ENCODE results near the gene MCTP2.

- TF ChIP-seq, protein P1, sequence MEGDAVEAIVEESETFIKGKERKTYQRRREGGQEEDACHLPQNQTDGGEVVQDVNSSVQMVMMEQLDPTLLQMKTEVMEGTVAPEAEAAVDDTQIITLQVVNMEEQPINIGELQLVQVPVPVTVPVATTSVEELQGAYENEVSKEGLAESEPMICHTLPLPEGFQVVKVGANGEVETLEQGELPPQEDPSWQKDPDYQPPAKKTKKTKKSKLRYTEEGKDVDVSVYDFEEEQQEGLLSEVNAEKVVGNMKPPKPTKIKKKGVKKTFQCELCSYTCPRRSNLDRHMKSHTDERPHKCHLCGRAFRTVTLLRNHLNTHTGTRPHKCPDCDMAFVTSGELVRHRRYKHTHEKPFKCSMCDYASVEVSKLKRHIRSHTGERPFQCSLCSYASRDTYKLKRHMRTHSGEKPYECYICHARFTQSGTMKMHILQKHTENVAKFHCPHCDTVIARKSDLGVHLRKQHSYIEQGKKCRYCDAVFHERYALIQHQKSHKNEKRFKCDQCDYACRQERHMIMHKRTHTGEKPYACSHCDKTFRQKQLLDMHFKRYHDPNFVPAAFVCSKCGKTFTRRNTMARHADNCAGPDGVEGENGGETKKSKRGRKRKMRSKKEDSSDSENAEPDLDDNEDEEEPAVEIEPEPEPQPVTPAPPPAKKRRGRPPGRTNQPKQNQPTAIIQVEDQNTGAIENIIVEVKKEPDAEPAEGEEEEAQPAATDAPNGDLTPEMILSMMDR (IDR thresholded peaks at IDR 0.05 in 4 of 5, conservative IDR thresholded peaks at IDR 0.05 in 1 of 5), result no peak
- no peak for TF ChIP-seq POLR2A (IDR thresholded peaks at IDR 0.05)
Observed at GRCh38 chr15:94416820-94417219, 185.5 kb downstream of the MCTP2 start.

All from gastrocnemius medialis (tissue), 4 donors.